ENCODE data around the gene TPST2. TPM values are rescaled to one million over a fixed set of nuclear protein-coding genes. Genes with fewer than 3 reads are reported as not detected.

TPST2 gene
- total RNA-seq, 1 experiment from 2014 or later = 11.8 TPM

- Histone ChIP-seq H3K4me1 (ENCODE audit: control insufficient read depth in 1 of 2, insufficient read depth in 2 of 2, low read length in 2 of 2) (peaks cover 6 to 9% of the 10 kb centered on the region in 2 experiments; a peak in 3 of 4 replicates), H3K4me3 (replicated peaks in 1 of 2; ENCODE audit: low read depth in 1 of 2, low read length in 2 of 2) (no peak overlapping the region), H3K9ac (ENCODE audit: low read length) (no peak overlapping the region), H3K9me3 (ENCODE audit: control insufficient read depth in 1 of 2, insufficient read depth in 1 of 2, low read depth in 1 of 2, low read length in 2 of 2) (no peaks in the 10 kb centered on the region), H4K20me1 (ENCODE audit: insufficient read depth) (no peaks in the 10 kb centered on the region), H3K36me3 (ENCODE audit: control insufficient read depth in 1 of 2, insufficient read depth in 2 of 2, low read length in 2 of 2) (no peaks in the 10 kb centered on the region), H3K27me3 (ENCODE audit: insufficient read depth, low read length) (no peaks in the 10 kb centered on the region), H3K4me2 (ENCODE audit: low read length) (no peak overlapping the region), H3K27ac (ENCODE audit: low read depth, low read length) (no peak overlapping the region), H2AFZ (ENCODE audit: low read depth, low read length, poor library complexity, severe bottlenecking) (no peak overlapping the region), H3K9me2 (ENCODE audit: insufficient read depth) (no peaks in the 10 kb centered on the region), H3K79me2 (ENCODE audit: insufficient read depth, low read length) (peaks cover 6% of the 10 kb centered on the region; the same call in 1 of the 2 replicates)
- CTCF ChIA-PET = no interaction called here
- intact Hi-C loops (cut with micrococcal nuclease) = no loop called here
- ATAC-seq (peak; percentile 46; the same call in 1 of the 2 replicates), DNase-seq (ENCODE audit: low read depth, low spot score) (no peak)
- RAD21 ChIA-PET (ENCODE audit: low non-redundant PET in 1 of 2, low total read pairs in 2 of 2, uncharacterized antibody in 2 of 2, unreplicated experiment in 2 of 2) = no interaction called here
- POLR2A ChIA-PET = no interaction called here
- TF ChIP-seq RAD21 (IDR thresholded peaks at IDR 0.05; ENCODE audit: low read depth) (no peak), ZBTB33 (IDR thresholded peaks at IDR 0.05; ENCODE audit: extremely low read depth, insufficient replicate concordance, low read length) (no peak), SRF (IDR thresholded peaks at IDR 0.05; ENCODE audit: low read depth) (no peak), MAX (IDR thresholded peaks at IDR 0.05) (no peak), CTCF (IDR thresholded peaks at IDR 0.05 in 2 of 3, conservative IDR thresholded peaks at IDR 0.05 in 1 of 3; ENCODE audit: borderline replicate concordance in 1 of 3, insufficient read depth in 1 of 3, low read depth in 2 of 3, low read length in 2 of 3) (no peak), CEBPB (IDR thresholded peaks at IDR 0.05; ENCODE audit: low read depth) (no peak), ZNF274 (IDR thresholded peaks at IDR 0.05; ENCODE audit: low read depth, low read length) (no peak), EGR1 (IDR thresholded peaks at IDR 0.05; ENCODE audit: low read depth) (no peak), YY1 (IDR thresholded peaks at IDR 0.05; ENCODE audit: extremely low read depth, insufficient replicate concordance, low read depth, low read length) (no peak), ZFX (IDR thresholded peaks at IDR 0.05) (no peak), JUND (IDR thresholded peaks at IDR 0.05) (no peak)
- no TSS peak for BruUV-seq (replicated peaks)
Observed at GRCh38 chr22:26565181-26565580, 24.8 kb downstream of the TPST2 start.

Data from HCT116 (cell line).